Measurements from ENCODE around the gene MGAT5.

MGAT5 gene

DNA sequence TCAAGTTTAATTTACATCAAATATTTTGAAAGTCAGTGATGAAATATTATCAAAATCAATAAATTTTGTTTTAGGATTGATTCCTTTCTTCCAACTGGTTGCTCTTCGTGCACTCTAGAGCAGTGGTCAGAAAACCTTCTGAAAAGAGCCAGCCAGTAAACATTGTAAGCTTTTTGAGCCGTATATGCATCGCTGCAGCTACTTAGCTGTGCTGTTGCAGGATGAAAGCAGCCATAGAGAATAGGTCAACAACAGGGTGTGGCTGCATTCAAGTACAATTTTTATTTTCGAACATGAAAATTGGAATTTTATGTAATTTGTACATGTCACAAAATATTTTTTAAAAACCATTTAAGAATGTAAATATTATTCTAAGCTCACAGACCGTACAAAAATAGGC lies 94.9 kb downstream of the MGAT5 start:
- no peak overlapping the region for H3K4me3 ChIP-seq (ENCODE audit: low read length)
- H3K79me2 ChIP-seq (ENCODE audit: low read length), result no peaks in the 10 kb centered on the region
- H3K9ac ChIP-seq (ENCODE audit: low read length), result no peak overlapping the region
- no peaks in the 10 kb centered on the region for H3K36me3 ChIP-seq (replicated peaks; ENCODE audit: low read depth, low read length)
- H3K27me3 ChIP-seq (ENCODE audit: low read depth, low read length), result no peaks in the 10 kb centered on the region
- H2AFZ ChIP-seq (ENCODE audit: low read depth, low read length), result no peak overlapping the region
- no peaks in the 10 kb centered on the region for H3K4me1 ChIP-seq (ENCODE audit: low read length)
- H4K20me1 ChIP-seq (ENCODE audit: insufficient read depth, low read length), result no peaks in the 10 kb centered on the region
- no peak overlapping the region for H3K27ac ChIP-seq (ENCODE audit: low read length)
- no peaks in the 10 kb centered on the region for H3K9me3 ChIP-seq (ENCODE audit: insufficient read depth, low read length)
- H3K4me2 ChIP-seq (ENCODE audit: low read length), result no peak overlapping the region
- TF ChIP-seq EZH2phosphoT487 (IDR thresholded peaks at IDR 0.05; ENCODE audit: low read depth), result no peak
- TF ChIP-seq, protein P1, sequence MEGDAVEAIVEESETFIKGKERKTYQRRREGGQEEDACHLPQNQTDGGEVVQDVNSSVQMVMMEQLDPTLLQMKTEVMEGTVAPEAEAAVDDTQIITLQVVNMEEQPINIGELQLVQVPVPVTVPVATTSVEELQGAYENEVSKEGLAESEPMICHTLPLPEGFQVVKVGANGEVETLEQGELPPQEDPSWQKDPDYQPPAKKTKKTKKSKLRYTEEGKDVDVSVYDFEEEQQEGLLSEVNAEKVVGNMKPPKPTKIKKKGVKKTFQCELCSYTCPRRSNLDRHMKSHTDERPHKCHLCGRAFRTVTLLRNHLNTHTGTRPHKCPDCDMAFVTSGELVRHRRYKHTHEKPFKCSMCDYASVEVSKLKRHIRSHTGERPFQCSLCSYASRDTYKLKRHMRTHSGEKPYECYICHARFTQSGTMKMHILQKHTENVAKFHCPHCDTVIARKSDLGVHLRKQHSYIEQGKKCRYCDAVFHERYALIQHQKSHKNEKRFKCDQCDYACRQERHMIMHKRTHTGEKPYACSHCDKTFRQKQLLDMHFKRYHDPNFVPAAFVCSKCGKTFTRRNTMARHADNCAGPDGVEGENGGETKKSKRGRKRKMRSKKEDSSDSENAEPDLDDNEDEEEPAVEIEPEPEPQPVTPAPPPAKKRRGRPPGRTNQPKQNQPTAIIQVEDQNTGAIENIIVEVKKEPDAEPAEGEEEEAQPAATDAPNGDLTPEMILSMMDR (IDR thresholded peaks at IDR 0.05; ENCODE audit: low read depth, low read length), result no peak

DNA sequence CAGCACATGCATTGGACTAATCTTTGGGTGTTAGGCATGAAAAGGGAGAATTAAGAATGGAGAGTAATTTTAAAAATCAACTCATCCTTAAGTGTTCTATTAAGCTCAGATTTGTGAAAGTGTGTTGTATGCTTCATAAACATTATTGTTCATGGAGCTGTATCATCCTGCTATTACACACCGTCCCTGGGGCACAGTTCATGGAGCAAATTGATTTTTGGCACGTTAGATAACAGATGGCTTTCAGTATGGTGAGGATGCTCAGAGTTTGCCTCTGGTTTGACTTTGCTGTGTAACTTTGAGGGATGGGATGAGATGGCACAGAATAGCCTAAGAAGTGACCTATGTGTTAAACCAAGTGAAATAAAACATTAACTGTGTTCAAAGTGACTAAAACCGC lies 97.1 kb downstream of the MGAT5 start:
- Histone ChIP-seq H3K27me3 (ENCODE audit: low read depth, low read length) (no peaks in the 10 kb centered on the region), H3K4me1 (ENCODE audit: low read length) (no peaks in the 10 kb centered on the region), H3K4me2 (ENCODE audit: low read length) (no peak overlapping the region), H3K27ac (ENCODE audit: low read length) (no peak overlapping the region), H3K36me3 (replicated peaks; ENCODE audit: low read depth, low read length) (no peaks in the 10 kb centered on the region), H3K4me3 (ENCODE audit: low read length) (no peak overlapping the region), H2AFZ (ENCODE audit: low read depth, low read length) (no peak overlapping the region), H3K9ac (ENCODE audit: low read length) (no peak overlapping the region), H4K20me1 (ENCODE audit: insufficient read depth, low read length) (no peaks in the 10 kb centered on the region), H3K79me2 (ENCODE audit: low read length) (no peaks in the 10 kb centered on the region), H3K9me3 (ENCODE audit: insufficient read depth, low read length) (no peaks in the 10 kb centered on the region)
- no peak for TF ChIP-seq EZH2phosphoT487 (IDR thresholded peaks at IDR 0.05; ENCODE audit: low read depth)
- TF ChIP-seq, protein P1 (IDR thresholded peaks at IDR 0.05; ENCODE audit: low read depth, low read length), result no peak

DNA sequence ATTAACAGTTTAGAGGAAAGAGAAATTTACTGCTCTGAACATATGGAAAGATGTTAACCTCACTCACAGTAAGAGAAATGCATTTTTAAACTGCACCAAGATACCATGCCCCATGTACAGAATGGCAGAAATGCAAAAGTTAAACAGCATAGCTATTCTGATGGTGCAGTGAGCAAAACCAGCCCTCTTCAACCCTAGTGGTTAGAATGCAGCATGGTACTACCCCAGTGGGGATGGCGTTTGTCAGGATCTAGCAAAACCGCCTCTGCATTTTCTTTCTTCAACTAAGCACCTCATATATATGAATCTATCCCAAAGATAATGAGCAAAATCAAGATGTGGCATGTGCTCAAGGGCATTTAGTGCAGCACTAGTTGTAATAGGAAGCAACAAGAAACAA lies 98.0 kb downstream of the MGAT5 start:
- Histone ChIP-seq H3K27ac (ENCODE audit: low read length) (no peak overlapping the region), H4K20me1 (ENCODE audit: insufficient read depth, low read length) (no peaks in the 10 kb centered on the region), H3K4me3 (ENCODE audit: low read length) (no peak overlapping the region), H2AFZ (ENCODE audit: low read depth, low read length) (no peak overlapping the region), H3K4me1 (ENCODE audit: low read length) (no peaks in the 10 kb centered on the region), H3K36me3 (replicated peaks; ENCODE audit: low read depth, low read length) (no peaks in the 10 kb centered on the region), H3K4me2 (ENCODE audit: low read length) (no peak overlapping the region), H3K79me2 (ENCODE audit: low read length) (no peaks in the 10 kb centered on the region), H3K9ac (ENCODE audit: low read length) (no peak overlapping the region), H3K9me3 (ENCODE audit: insufficient read depth, low read length) (no peaks in the 10 kb centered on the region), H3K27me3 (ENCODE audit: low read depth, low read length) (no peaks in the 10 kb centered on the region)
- no peak for TF ChIP-seq EZH2phosphoT487 (IDR thresholded peaks at IDR 0.05; ENCODE audit: low read depth)
- TF ChIP-seq, protein P1 (IDR thresholded peaks at IDR 0.05; ENCODE audit: low read depth, low read length), result no peak

DNA sequence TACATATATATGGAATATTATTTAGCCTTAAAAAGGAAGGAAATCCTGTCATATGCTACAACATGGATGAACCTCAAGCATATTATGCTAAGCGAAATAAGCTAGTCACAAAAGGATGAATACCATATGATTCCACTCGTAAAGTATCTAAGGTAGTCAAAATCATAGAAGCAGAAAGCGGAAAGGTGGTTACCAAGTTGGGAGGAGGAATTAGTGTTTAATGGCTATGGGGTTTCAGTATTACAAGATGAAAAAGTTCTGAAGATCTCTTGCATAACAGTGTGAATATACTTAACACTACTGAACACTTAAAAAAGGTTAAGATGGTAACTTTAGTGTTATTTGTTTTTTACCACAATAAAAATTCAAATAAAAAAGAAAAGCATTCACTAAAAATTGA lies 99.0 kb downstream of the MGAT5 start:
- no peaks in the 10 kb centered on the region for H3K79me2 ChIP-seq (ENCODE audit: low read length)
- no peak overlapping the region for H3K9ac ChIP-seq (ENCODE audit: low read length)
- no peaks in the 10 kb centered on the region for H4K20me1 ChIP-seq (ENCODE audit: insufficient read depth, low read length)
- no peak overlapping the region for H3K4me2 ChIP-seq (ENCODE audit: low read length)
- no peak overlapping the region for H3K4me3 ChIP-seq (ENCODE audit: low read length)
- H3K4me1 ChIP-seq (ENCODE audit: low read length), result no peaks in the 10 kb centered on the region
- no peak overlapping the region for H2AFZ ChIP-seq (ENCODE audit: low read depth, low read length)
- H3K27ac ChIP-seq (ENCODE audit: low read length), result no peak overlapping the region
- no peaks in the 10 kb centered on the region for H3K36me3 ChIP-seq (replicated peaks; ENCODE audit: low read depth, low read length)
- no peaks in the 10 kb centered on the region for H3K27me3 ChIP-seq (ENCODE audit: low read depth, low read length)
- TF ChIP-seq, protein P1 (IDR thresholded peaks at IDR 0.05; ENCODE audit: low read depth, low read length), result no peak
- no peak for TF ChIP-seq EZH2phosphoT487 (IDR thresholded peaks at IDR 0.05; ENCODE audit: low read depth)
- no peaks in the 10 kb centered on the region for H3K9me3 ChIP-seq (ENCODE audit: insufficient read depth, low read length)

All from OCI-LY3 (cell line).